Upper lobe of left lung (tissue), 6 donors: ENCODE data around the gene HAGHL. TPM values are rescaled to one million over a fixed set of nuclear protein-coding genes. Genes with fewer than 3 reads are reported as not detected.

Experiments used
- ATAC-seq, 2 donors: fragments of 200-7000 bp; cut with Tn5 transposase; one replicate each; pipeline ENCODE4 v1.9.1; 2022; ENCODE audit warnings: mild to moderate bottlenecking in 2 of 2, moderate library complexity in 2 of 2; ENCODE audit not compliant: low FRiP score in 2 of 2
- DNase-seq, 2 donors: peaks; one replicate each; pipeline ENCODE4 v3.0.0-alpha.2; 2019 to 2020
- H3K27ac ChIP-seq, 4 donors: fragments of 200-600 bp; sonication (generic); one replicate each; pipeline ENCODE4 v1.5.1; 2016 to 2019
- H3K27me3 ChIP-seq, 4 donors: fragments of 200-600 bp; sonication (generic); one replicate each; pipeline ENCODE4 v1.5.1; 2017 to 2019
- H3K36me3 ChIP-seq, 4 donors: fragments of 200-600 bp; sonication (generic); one replicate each; pipeline ENCODE4 v1.5.1; 2016 to 2019
- H3K4me1 ChIP-seq, 4 donors: fragments of 200-600 bp; sonication (generic); one replicate each; pipeline ENCODE4 v1.5.1; 2018 to 2019
- H3K4me3 ChIP-seq, 4 donors: fragments of 200-600 bp; sonication (generic); one replicate each; pipeline ENCODE4 v1.5.1; 2017 to 2019; ENCODE audit warnings: mild to moderate bottlenecking in 2 of 4, moderate library complexity in 1 of 4
- H3K9me3 ChIP-seq, 4 donors: fragments of 200-600 bp; sonication (generic); one replicate each; pipeline ENCODE4 v1.5.1; 2018 to 2019
- CTCF ChIP-seq, 6 experiments: fragments of 450-650 bp in 4 of 6; fragments of 200-600 bp in 2 of 6; sonication (generic) in 2 of 6; IDR thresholded peaks; one replicate each; pipeline ENCODE4 v1.5.1; 2016 to 2019; ENCODE audit warnings: antibody characterized with exemption in 6 of 6
- EP300 ChIP-seq, 4 donors: sonication (generic); formaldehyde crosslinking; IDR thresholded peaks; one replicate each; pipeline ENCODE4 v1.5.1; 2017; ENCODE audit warnings: antibody characterized with exemption in 4 of 4, control low read depth in 2 of 4
- POLR2A ChIP-seq, 4 donors: fragments of 450-650 bp; IDR thresholded peaks; one replicate each; pipeline ENCODE4 v1.5.1; 2016 to 2017; ENCODE audit warnings: antibody characterized with exemption in 4 of 4, mild to moderate bottlenecking in 2 of 4
- POLR2AphosphoS5 ChIP-seq, 2 donors: sonication (generic); formaldehyde crosslinking; IDR thresholded peaks; one replicate each; pipeline ENCODE4 v1.5.1; 2017; ENCODE audit warnings: antibody characterized with exemption in 2 of 2
- WGBS, 2 donors: methylation state at CpG; one replicate each; pipeline ENCODE4 v1.1.5; 2017 to 2018; 5-methylcytosine and 5-hydroxymethylcytosine counted together
- total RNA-seq, 6 donors: library from RNA; depleted of rRNA in 4 of 6; stranded (reverse); fragments of >200 nt in 4 of 6; gene quantifications; one replicate each; pipeline versions ENCODE4 v1.1.0 to v1.2.1, GENCODE V29; 2016 to 2021
- donor health status: DM: no; HTN: no; CAD: no; lungs with moderate emphysema.
- donor health status: DM: no; HTN: yes; CAD: no; lungs with severe emphysema.

The HAGHL gene
- total RNA-seq, 6 donors from 2014 or later = 4.0 to 43.0 (median 13.5) TPM

GRCh38 chr16:734208-734980 lies 7.5 kb downstream of the HAGHL start:
- H3K36me3 ChIP-seq = peaks cover 2 to 79% (median 49%) of the 10 kb centered on the region in 4 donors
- H3K4me1 ChIP-seq = no peaks in the 10 kb centered on the region
- peak in 1 of 2 donors; percentile 81 for DNase-seq
- H3K4me3 ChIP-seq = no peak overlapping the region
- no peaks in the 10 kb centered on the region for H3K27me3 ChIP-seq
- no peaks in the 10 kb centered on the region for H3K9me3 ChIP-seq
- no peak for ATAC-seq
- TF ChIP-seq POLR2A (IDR thresholded peaks at IDR 0.05) = no peak
- no peak for TF ChIP-seq EP300 (IDR thresholded peaks at IDR 0.05)
- no peak for TF ChIP-seq CTCF (IDR thresholded peaks at IDR 0.05)
- TF ChIP-seq POLR2AphosphoS5 (IDR thresholded peaks at IDR 0.05) = no peak
- 94 to 95% methylated on average over 40 to 49 of the region's 49 CpGs for WGBS, 2 donors
- H3K27ac ChIP-seq = no peak overlapping the region

- DNase-seq = peak in 1 of 2 donors; percentile 71
- WGBS, 2 donors = 96 to 97% methylated on average over 16 to 24 of the region's 25 CpGs
- no peak for ATAC-seq
- H3K4me1 ChIP-seq = peaks cover 6 to 8% (median 8%) of the 10 kb centered on the region in 4 donors
- no peaks in the 10 kb centered on the region for H3K9me3 ChIP-seq
- TF ChIP-seq EP300 (IDR thresholded peaks at IDR 0.05) = no peak
- TF ChIP-seq POLR2AphosphoS5 (IDR thresholded peaks at IDR 0.05) = no peak
- TF ChIP-seq POLR2A (IDR thresholded peaks at IDR 0.05) = no peak
- no peak for TF ChIP-seq CTCF (IDR thresholded peaks at IDR 0.05)
- no peak overlapping the region for H3K27ac ChIP-seq
- no peaks in the 10 kb centered on the region for H3K27me3 ChIP-seq
- no peak overlapping the region for H3K4me3 ChIP-seq
- H3K36me3 ChIP-seq = peaks cover 2 to 78% (median 45%) of the 10 kb centered on the region in 4 donors
Observed at GRCh38 chr16:734981-735881, 8.3 kb downstream of the HAGHL start.

GRCh38 chr16:735982-736453 lies 9.1 kb downstream of the HAGHL start:
- peaks cover 2 to 72% (median 43%) of the 10 kb centered on the region in 4 donors for H3K36me3 ChIP-seq
- no peak for ATAC-seq
- no peak for DNase-seq
- no peak overlapping the region for H3K4me3 ChIP-seq
- 86 to 89% methylated on average over 13 of the region's 13 CpGs for WGBS, 2 donors
- peaks cover 8 to 11% (median 10%) of the 10 kb centered on the region in 4 donors for H3K4me1 ChIP-seq
- no peak overlapping the region for H3K27ac ChIP-seq
- H3K9me3 ChIP-seq = no peaks in the 10 kb centered on the region
- H3K27me3 ChIP-seq = no peaks in the 10 kb centered on the region
- TF ChIP-seq EP300 (IDR thresholded peaks at IDR 0.05) = no peak

GRCh38 chr16:736936-737481 lies 10.1 kb downstream of the HAGHL start:
- no peak for ATAC-seq
- no peak for TF ChIP-seq CTCF (IDR thresholded peaks at IDR 0.05)
- no peak for TF ChIP-seq POLR2AphosphoS5 (IDR thresholded peaks at IDR 0.05)
- TF ChIP-seq EP300 (IDR thresholded peaks at IDR 0.05) = no peak
- TF ChIP-seq POLR2A (IDR thresholded peaks at IDR 0.05) = no peak

More at GRCh38 chr16:736936-737481, 10.1 kb downstream of the HAGHL start:
- WGBS, 2 donors = 95 to 97% methylated on average over 27 to 29 of the region's 29 CpGs
- no peak overlapping the region for H3K27ac ChIP-seq
- H3K4me3 ChIP-seq = no peak overlapping the region
- H3K9me3 ChIP-seq = no peaks in the 10 kb centered on the region
- H3K4me1 ChIP-seq = peaks cover 13 to 17% (median 13%) of the 10 kb centered on the region in 4 donors
- no peaks in the 10 kb centered on the region for H3K27me3 ChIP-seq
- DNase-seq = peak in 1 of 2 donors; percentile 67
- H3K36me3 ChIP-seq = peaks cover 2 to 64% (median 42%) of the 10 kb centered on the region in 4 donors
